ENCODE data around the gene ESR2.
"Not testable (repeated sequence)": the region's sequence is repeated elsewhere in the genome, so short reads cannot be mapped to it uniquely, and the experiment has no call there.

The ESR2 gene

DNA sequence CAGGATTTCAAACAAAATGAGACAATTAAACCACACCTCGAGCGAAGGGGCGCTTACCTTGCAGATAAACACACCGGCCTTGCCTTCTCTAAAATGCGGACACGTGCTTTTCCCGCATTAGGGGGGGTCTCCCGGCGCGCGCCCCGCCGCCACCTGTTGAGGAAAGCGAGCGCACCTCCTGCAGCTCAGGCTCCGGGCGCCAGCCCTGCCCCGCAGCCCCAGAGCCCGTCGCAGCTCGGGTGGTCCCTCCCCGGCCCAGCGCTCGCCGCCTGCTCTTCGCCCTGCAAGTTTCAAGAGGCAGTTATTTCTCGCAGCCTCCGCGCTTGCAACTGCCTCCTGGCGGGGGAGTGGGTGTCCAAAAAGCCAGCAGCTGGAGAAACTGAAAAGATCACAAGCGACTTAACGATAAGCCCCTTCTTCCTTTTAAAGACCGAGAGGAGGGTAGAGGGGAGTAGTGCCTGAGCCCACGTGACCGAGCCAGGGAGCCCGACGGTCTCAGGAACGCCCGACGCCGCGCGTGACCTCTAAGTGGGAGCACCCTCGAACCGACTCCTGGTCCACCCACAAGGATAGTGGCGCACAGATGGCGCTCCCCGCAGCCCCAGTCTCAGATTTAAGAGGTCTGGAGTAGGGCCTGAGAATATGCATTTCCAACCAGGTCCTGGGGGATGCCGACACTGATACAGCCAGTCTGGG lies at the start of gene ESR2:
ESR2 (minus strand) TSS at position 396 of the 696 bp plus-strand sequence. CDS start 11,386 bp downstream, outside the sequence.
- DNase-seq: peak; percentile 69

- no peak for DNase-seq
Observed at GRCh38 chr14:64340560-64341196, 46.5 kb upstream of the ESR2 start.

DNA sequence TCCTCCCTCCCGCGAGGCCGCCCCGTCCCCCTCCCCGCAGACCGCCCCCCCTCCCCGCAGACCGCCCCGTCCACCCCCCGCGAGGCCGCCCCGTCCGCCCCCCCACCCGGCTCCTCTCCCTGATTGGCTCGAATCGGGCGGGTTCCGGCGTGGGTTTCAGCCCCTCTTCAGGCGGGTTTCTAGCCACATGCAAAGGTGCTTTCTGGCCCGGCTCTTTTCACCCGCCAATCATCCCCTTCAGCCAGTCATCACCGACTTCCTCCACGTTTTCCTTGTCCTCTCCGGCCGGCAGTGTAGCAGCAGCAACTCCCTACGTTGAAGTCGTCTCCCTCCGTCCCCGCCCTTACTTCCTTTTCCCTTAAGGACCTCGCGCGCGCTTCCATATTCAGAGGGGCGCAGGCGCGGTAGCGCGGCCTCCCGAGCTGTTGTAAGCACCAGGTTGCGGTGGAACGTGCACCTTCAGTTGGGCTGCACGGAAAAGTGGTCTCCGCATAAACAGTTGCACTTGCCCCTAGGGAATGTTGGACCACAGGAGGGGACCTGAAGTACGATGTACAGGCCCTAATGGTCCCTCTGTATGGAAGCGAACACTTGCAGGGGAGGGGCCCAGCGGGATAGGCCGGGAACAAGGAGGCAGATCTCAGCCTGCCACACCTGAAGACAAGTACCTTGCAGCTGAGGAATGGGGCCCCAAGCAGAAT lies 44.6 kb upstream of the ESR2 start:
- DNase-seq: peak; percentile 100

- peak; percentile 99 for DNase-seq
Observed at GRCh38 chr14:64337888-64338615, 43.9 kb upstream of the ESR2 start.

DNA sequence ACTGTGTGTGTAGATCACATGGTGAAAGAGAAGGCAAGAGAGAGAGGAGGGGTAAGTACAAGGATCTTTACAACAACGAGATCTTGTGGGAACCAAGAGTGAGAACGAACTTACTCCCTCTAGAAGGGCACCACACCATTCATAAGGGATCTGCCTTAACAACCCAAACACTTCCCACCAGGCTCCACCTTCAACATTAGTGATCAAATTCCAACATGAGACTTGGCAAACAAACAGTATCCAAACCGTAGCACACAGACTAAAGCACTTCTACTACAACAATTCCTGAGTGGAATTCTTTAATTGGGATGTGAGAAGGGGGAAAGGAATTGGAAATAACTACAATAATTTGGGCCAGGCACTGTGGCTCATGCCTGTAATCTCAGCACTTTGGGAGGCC lies 35.0 kb upstream of the ESR2 start:
- peak; percentile 21 for DNase-seq

DNA sequence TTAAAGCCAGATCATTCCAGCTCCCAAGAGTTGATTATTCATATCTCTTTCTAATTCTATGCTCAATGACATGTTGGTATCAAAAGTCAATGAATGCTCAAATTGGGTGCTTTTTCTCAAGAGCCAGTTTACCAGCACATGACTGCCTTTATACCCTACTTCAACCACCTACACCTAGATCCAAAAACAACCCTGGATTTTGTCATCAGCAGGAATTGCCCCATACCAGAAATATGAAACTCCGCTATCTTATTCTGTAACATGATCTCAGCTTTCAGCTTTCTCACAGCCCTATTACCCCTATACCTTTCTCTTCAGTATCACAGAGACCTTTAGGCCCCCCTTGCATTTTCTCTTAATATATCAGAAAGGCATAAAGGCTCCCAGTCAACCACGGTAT lies 32.3 kb upstream of the ESR2 start:
- peak; percentile 84 for DNase-seq

DNA sequence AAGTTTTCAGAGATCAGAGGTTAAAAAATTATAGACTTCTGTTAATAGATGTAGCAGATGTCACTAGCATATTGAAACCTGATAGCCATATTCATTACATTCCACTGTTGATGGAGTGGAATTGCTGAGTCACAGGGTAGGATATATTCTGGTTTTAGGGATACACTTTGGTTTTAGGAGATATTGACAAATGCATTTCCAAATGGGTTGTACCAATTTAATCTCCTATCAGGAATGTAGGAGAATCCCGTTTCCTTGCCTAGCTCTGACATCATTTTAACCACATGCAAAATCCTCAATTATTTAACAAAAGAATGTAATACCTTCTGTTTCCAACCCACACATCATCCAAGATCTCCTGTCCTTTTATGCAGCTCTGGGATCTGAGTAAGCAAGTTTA lies 30.7 kb upstream of the ESR2 start:
- peak; percentile 93 for DNase-seq

- DNase-seq: peak; percentile 92
Observed at GRCh38 chr14:64324461-64324860, 30.3 kb upstream of the ESR2 start.

- not testable (repeated sequence) for DNase-seq
Observed at GRCh38 chr14:64320362-64320761, 26.2 kb upstream of the ESR2 start.

- not testable (repeated sequence) for DNase-seq
Observed at GRCh38 chr14:64318695-64319094, 24.5 kb upstream of the ESR2 start.

- DNase-seq: peak; percentile 85
Observed at GRCh38 chr14:64303471-64303917, 9.3 kb upstream of the ESR2 start.

DNA sequence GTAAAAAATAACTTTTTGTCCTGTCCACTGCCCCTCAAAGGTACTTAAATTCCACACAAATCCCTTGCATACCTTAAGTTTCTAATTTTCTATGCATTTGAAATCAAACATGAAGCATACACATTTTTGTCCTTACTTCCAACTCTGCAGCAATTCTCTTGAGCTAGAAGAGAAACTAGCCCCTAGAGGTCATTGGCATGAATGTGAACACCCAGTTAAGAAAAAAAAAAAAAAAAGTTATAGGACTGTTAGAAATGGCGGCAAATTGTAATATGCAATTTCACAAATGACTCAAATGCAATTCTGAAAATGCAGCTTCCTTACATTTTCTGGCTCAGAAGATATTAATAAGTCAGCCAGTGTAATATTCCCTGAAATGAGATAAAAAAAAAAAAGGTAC lies 4.6 kb upstream of the ESR2 start:
- DNase-seq: peak; percentile 23

DNA sequence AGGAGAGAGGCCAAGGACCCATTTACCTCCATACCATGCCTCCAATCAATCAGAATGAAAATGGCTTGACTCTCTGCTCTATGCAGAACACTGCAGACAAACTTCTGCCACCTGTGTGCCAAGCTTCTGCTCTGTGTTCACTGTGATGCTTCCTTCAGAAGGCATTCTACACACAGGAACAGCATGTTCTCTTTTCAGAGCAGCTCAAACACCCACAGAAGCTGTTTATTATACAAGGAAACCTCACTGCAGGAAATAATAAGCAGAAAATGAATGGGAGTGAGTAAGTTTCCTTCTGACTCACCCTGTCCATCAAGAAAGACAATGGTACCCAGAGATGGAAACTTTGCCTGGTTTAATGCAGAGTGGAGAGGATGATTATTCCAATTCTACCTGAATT lies 2.4 kb upstream of the ESR2 start:
- no peak for DNase-seq

GRCh38 chr14:64294672-64295413 lies 672 bp upstream of the ESR2 start:
- DNase-seq: peak; percentile 80

- no peak for DNase-seq
Observed at GRCh38 chr14:64292197-64292596, 2.0 kb downstream of the ESR2 start.

DNA sequence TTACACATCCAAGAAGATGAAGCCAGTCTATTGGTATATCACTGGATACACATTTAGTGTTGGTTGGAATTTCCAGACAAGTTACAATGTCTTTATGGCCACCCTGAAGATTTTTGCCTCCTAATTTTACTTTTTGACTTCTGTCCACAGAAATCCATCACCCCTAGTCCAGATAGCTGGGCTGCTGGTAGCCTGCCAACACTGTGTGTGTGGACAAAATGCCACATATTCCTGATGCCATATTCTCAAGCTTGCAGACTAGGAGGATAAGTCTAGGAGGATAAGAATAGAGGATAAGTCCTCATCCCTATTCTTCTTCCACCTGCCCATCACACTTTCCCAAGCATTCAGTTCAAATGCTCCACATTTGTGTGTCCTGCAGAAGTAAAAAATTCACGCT lies 4.6 kb downstream of the ESR2 start:
- DNase-seq: no peak

DNA sequence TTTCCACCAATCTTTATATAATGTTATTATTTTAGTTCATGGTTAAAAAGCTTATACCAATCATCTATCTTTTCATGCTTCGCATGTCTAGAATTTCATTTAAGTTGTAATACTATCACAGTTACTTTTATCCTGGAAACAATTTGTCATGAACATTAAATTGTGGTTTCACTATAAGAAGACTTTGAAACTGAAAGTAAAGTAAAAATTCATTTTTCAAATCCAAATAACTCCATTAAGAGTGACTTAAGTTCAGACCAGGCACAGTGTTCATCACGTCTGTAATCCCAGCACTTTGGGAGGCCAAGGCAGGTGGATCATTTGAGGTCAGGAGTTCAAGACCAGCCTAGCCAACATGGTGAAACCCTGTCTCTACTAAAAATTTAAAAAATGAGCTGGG lies 12.4 kb downstream of the ESR2 start:
- DNase-seq: no peak

DNA sequence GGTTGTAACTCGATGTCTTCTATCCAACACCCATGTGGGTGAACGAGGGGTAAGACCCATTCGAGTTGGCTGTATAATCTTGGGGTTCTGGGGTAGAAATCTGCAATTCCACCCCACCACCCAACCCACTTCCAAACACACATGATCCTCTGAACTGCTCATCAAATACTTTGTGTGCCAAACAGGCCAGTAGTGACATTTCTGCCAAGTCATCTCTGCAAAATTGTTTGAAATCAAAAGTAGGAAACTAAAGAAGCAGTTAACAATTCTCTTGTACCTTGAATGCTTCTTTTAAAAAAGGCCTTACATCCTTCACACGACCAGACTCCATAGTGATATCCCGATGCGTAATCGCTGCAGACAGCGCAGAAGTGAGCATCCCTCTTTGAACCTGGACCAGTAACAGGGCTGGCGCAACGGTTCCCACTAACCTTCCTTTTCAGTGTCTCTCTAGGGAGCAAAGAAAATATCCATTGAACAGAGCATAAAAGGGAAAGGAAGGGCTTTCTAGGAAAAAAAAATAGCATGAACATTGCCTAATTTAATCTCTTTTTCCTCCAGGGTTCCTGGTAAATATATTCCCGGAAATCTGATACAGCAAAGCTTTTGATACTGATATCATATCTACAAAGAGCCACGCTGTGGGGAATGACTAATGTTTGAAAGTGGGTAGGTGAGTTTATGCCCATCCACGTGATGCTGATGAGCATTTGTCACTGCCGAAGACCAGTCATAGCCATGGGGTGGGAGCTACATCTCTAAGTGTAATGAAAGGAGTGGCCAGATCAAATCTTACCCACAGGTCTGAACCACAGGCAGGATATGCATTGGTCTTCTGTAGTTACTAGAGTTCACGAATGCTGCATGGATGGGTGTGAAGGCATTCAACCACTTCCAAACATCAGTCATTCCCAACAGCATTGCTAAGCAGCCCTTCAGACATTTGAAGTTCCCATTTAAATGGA lies 14.2 kb downstream of the ESR2 start:
- no peak for DNase-seq

GRCh38 chr14:64278458-64278857 lies 15.7 kb downstream of the ESR2 start:
- DNase-seq: no peak

DNA sequence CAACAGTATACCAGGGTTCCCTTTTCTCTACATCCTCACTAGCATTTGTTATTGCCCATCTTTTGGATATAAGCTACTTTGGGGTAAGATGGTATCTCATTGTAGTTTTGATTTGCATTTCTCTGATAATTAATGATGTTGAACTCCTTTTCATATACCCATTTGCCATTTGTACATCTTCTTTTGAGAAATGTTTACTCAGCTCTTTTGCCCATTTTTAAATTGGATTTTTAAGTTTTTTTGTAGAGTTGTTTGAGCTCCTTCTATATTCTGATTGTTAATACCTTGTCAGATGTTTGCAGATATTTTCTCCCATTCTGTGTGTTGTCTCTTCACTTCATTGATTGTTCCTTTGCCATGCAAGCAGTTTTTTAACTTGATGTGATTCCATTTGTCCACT lies 22.2 kb downstream of the ESR2 start:
- DNase-seq: no peak

GRCh38 chr14:64266239-64266638 lies 27.9 kb downstream of the ESR2 start:
- no peak for DNase-seq

All from NCI-H2171 treated with DMSO at 0.1 percent for 48 hours (cell line).